GM12874 (cell line): ENCODE measurements around the gene LMX1A.

ENCODE experiments used
- CTCF ChIP-seq: IDR thresholded peaks from 2 replicates; pipeline ENCODE4 v1.5.1; 2011; ENCODE audit warnings: low read depth, mild to moderate bottlenecking, control low read depth, low read length, moderate library complexity; ENCODE audit not compliant: insufficient read depth

The LMX1A gene

GRCh38 chr1:165279882-165280281 is 76.6 kb downstream of the LMX1A start:
- TF ChIP-seq CTCF = no peak

- no peak for TF ChIP-seq CTCF
These were observed 80.2 kb downstream of the LMX1A start for GRCh38 chr1:165276314-165276713.

- no peak for TF ChIP-seq CTCF
These were observed 91.2 kb downstream of the LMX1A start for GRCh38 chr1:165265196-165265838.

GRCh38 chr1:165259706-165260428 is 96.6 kb downstream of the LMX1A start:
- TF ChIP-seq CTCF = no peak

GRCh38 chr1:165259236-165259635 is 97.3 kb downstream of the LMX1A start:
- no peak for TF ChIP-seq CTCF

GRCh38 chr1:165257969-165258459 is 98.5 kb downstream of the LMX1A start:
- peak; percentile 78 for TF ChIP-seq CTCF

- TF ChIP-seq CTCF = no peak
These were observed 101.5 kb downstream of the LMX1A start for GRCh38 chr1:165254896-165255625.
